Neural cell (in vitro differentiated cells): ENCODE results near the gene SERPINA9. TPM values are rescaled to one million over a fixed set of nuclear protein-coding genes. Genes with fewer than 3 reads are reported as not detected.
"Not testable (repeated sequence)": the region's sequence is repeated elsewhere in the genome, so short reads cannot be mapped to it uniquely, and the experiment has no call there.

Source experiments
- H2AFZ ChIP-seq: fragments of 200-600, 300-800 bp; sonication (generic), shearing (Covaris generic); 2 replicates; pipeline ENCODE4 v1.6.0; 2014; ENCODE audit warnings: low read depth, mild to moderate bottlenecking, antibody characterized with exemption, low read length, moderate library complexity
- H3F3A ChIP-seq: fragments of 200-600 bp; shearing (Covaris generic); 2 replicates; pipeline ENCODE4 v1.6.1; 2016; ENCODE audit warnings: mild to moderate bottlenecking, moderate library complexity, mixed read lengths, antibody characterized with exemption, low read length; ENCODE audit not compliant: insufficient read depth, poor library complexity, severe bottlenecking
- H3K27ac ChIP-seq: fragments of 200-600, 300-800 bp; sonication (generic), shearing (Covaris generic); 2 replicates; pipeline ENCODE4 v1.5.1; 2014; ENCODE audit warnings: mild to moderate bottlenecking, low read length, moderate library complexity
- H3K27me3 ChIP-seq: fragments of 300-800, 200-600 bp; sonication (generic), shearing (Covaris generic); 2 replicates; pipeline ENCODE4 v1.6.0; 2014; ENCODE audit warnings: mild to moderate bottlenecking, low read depth, low read length, moderate library complexity; ENCODE audit not compliant: insufficient read depth
- H3K36me3 ChIP-seq: fragments of 300-800, 200-600 bp; sonication (generic), shearing (Covaris generic); 2 replicates; pipeline ENCODE4 v1.5.1; 2014; ENCODE audit warnings: mild to moderate bottlenecking, antibody characterized with exemption, low read length, moderate library complexity; ENCODE audit not compliant: insufficient read depth
- H3K4me2 ChIP-seq: fragments of 300-800, 200-600 bp; sonication (generic), shearing (Covaris generic); 2 replicates; pipeline ENCODE4 v1.6.0; 2014; ENCODE audit warnings: mild to moderate bottlenecking, low read length
- H3K4me3 ChIP-seq: fragments of 300-800, 200-600 bp; sonication (generic), shearing (Covaris generic); 2 replicates; pipeline ENCODE4 v1.5.1; 2014; ENCODE audit warnings: mild to moderate bottlenecking, low read length, moderate library complexity
- H3K79me2 ChIP-seq: fragments of 200-600 bp; shearing (Covaris generic); replicated peaks from 2 replicates; pipeline ENCODE4 v1.6.0; 2014; ENCODE audit warnings: mild to moderate bottlenecking, low read length, moderate library complexity; ENCODE audit not compliant: insufficient read depth
- H3K9ac ChIP-seq: fragments of 300-800, 200-600 bp; sonication (generic), shearing (Covaris generic); 2 replicates; pipeline ENCODE4 v1.6.1; 2016; ENCODE audit warnings: mild to moderate bottlenecking, low read length, mixed read lengths
- H3K9me2 ChIP-seq: fragments of 200-600 bp; shearing (Covaris generic); 2 replicates; pipeline ENCODE4 v1.6.1; 2016; ENCODE audit warnings: mild to moderate bottlenecking, low read length, mixed read lengths; ENCODE audit not compliant: insufficient read depth
- H3K9me3 ChIP-seq: fragments of 200-600, 300-800 bp; sonication (generic), shearing (Covaris generic); 2 replicates; pipeline ENCODE4 v1.6.1; 2016; ENCODE audit warnings: mild to moderate bottlenecking, mixed run types, low read length, moderate library complexity, mixed read lengths
- H4K20me1 ChIP-seq: fragments of 200-600 bp; shearing (Covaris generic); 2 replicates; pipeline ENCODE4 v1.6.1; 2016; ENCODE audit warnings: mild to moderate bottlenecking, mixed run types; ENCODE audit not compliant: insufficient read depth
- EP300 ChIP-seq: fragments of 450-650 bp; conservative IDR thresholded peaks from 2 replicates; pipeline ENCODE4 v1.6.1; 2014; ENCODE audit warnings: antibody characterized with exemption, mild to moderate bottlenecking, moderate library complexity; ENCODE audit not compliant: poor library complexity, severe bottlenecking
- EZH2 ChIP-seq: fragments of 200-600, 300-800 bp; shearing (Covaris generic), sonication (generic); IDR thresholded peaks from 2 replicates; pipeline ENCODE4 v1.6.1; 2014; ENCODE audit warnings: antibody characterized with exemption, low read length, borderline replicate concordance, mild to moderate bottlenecking; ENCODE audit not compliant: insufficient read depth, poor library complexity, severe bottlenecking
- MXI1 ChIP-seq: fragments of 450-650 bp; conservative IDR thresholded peaks from 2 replicates; pipeline ENCODE4 v1.6.1; 2014; ENCODE audit warnings: antibody characterized with exemption, mild to moderate bottlenecking; ENCODE audit not compliant: poor library complexity, severe bottlenecking
- POLR2AphosphoS5 ChIP-seq: IDR thresholded peaks from 2 replicates; pipeline ENCODE4 v1.6.1; 2012
- RAD21 ChIP-seq: fragments of 450-650 bp; conservative IDR thresholded peaks from 2 replicates; pipeline ENCODE4 v1.6.1; 2014; ENCODE audit warnings: antibody characterized with exemption, mild to moderate bottlenecking, moderate library complexity
- SMC3 ChIP-seq: fragments of 450-650 bp; conservative IDR thresholded peaks from 2 replicates; pipeline ENCODE4 v1.6.1; 2014; ENCODE audit warnings: antibody characterized with exemption, mild to moderate bottlenecking, moderate library complexity; ENCODE audit not compliant: poor library complexity
- TAF1 ChIP-seq: IDR thresholded peaks from 2 replicates; pipeline ENCODE4 v1.6.1; 2012; ENCODE audit warnings: low read depth
- polyA plus RNA-seq: library from polyadenylated mRNA; depleted of rRNA; stranded (reverse); fragments of >200 nt; gene quantifications from 2 replicates; pipeline ENCODE4 v1.2.3, GENCODE V29; 2014
- TF ChIP-seq, protein P1 (sequence below): fragments of 450-650 bp; IDR thresholded peaks from 2 replicates; pipeline ENCODE4 v1.5.1; 2014; ENCODE audit warnings: antibody characterized with exemption, mild to moderate bottlenecking, moderate library complexity; ENCODE audit not compliant: poor library complexity, severe bottlenecking
- TF ChIP-seq, protein P2 (sequence below): IDR thresholded peaks from 2 replicates; pipeline ENCODE4 v1.6.1; 2012; ENCODE audit warnings: borderline replicate concordance

SERPINA9 gene
- polyA plus RNA-seq, 1 donor from 2014 or later: not detected

DNA sequence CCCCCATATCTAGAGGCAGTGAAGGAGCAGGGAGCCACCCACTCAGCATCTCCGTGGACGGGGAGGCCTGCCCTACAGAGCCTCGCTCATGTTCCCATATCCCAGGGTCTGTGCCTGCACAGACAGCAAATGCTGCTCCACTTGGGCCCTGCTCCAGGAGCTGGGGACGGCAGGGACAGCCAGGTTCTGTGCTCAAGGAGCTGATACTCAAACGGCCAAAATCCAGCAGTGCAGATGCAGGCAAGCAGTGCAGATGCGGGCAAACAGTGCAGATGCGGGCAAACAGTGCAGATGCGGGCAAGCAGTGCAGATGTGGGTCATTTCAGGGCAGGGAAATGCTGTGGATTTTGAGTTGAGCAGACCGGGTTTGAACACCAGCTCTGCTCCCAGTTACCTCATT lies 39.4 kb upstream of the SERPINA9 start:
- Histone ChIP-seq H3K27ac (no peak overlapping the region), H3K9me3 (no peaks in the 10 kb centered on the region), H3K4me3 (no peak overlapping the region), H3K36me3 (no peaks in the 10 kb centered on the region), H3K9me2 (no peaks in the 10 kb centered on the region), H3F3A (no peaks in the 10 kb centered on the region), H4K20me1 (no peaks in the 10 kb centered on the region), H2AFZ (no peak overlapping the region), H3K4me2 (no peak overlapping the region), H3K27me3 (no peaks in the 10 kb centered on the region), H3K79me2 (no peaks in the 10 kb centered on the region), H3K9ac (no peak overlapping the region)
- TF ChIP-seq, protein P1, sequence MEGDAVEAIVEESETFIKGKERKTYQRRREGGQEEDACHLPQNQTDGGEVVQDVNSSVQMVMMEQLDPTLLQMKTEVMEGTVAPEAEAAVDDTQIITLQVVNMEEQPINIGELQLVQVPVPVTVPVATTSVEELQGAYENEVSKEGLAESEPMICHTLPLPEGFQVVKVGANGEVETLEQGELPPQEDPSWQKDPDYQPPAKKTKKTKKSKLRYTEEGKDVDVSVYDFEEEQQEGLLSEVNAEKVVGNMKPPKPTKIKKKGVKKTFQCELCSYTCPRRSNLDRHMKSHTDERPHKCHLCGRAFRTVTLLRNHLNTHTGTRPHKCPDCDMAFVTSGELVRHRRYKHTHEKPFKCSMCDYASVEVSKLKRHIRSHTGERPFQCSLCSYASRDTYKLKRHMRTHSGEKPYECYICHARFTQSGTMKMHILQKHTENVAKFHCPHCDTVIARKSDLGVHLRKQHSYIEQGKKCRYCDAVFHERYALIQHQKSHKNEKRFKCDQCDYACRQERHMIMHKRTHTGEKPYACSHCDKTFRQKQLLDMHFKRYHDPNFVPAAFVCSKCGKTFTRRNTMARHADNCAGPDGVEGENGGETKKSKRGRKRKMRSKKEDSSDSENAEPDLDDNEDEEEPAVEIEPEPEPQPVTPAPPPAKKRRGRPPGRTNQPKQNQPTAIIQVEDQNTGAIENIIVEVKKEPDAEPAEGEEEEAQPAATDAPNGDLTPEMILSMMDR: no peak
- TF ChIP-seq TAF1 (no peak), POLR2AphosphoS5 (no peak), EP300 (no peak), SMC3 (no peak)

DNA sequence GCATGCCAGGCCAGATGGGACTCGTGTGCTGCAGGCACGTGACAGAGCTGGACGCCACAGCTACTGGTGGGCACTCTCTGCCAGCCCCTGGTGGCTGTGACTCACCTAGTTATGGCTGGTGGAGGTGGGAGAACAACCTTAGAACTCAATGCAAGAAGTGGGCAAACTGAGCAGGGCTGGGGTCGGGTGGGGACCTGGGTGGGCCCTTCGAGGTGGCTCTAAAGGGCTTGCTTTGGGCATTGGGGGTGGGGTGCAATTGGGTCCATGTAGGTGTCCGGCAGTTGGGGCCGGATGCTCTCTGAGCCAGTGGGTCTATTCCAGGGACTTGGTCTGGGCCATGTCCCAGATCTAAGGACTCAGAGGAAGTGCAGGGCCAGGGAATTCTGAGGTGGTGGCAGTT lies 38.4 kb upstream of the SERPINA9 start:
- TF ChIP-seq, protein P1: no peak
- TF ChIP-seq EP300 (no peak), EZH2 (no peak), SMC3 (no peak), MXI1 (no peak), RAD21 (no peak), POLR2AphosphoS5 (no peak), TAF1 (no peak)
- TF ChIP-seq, protein P2, sequence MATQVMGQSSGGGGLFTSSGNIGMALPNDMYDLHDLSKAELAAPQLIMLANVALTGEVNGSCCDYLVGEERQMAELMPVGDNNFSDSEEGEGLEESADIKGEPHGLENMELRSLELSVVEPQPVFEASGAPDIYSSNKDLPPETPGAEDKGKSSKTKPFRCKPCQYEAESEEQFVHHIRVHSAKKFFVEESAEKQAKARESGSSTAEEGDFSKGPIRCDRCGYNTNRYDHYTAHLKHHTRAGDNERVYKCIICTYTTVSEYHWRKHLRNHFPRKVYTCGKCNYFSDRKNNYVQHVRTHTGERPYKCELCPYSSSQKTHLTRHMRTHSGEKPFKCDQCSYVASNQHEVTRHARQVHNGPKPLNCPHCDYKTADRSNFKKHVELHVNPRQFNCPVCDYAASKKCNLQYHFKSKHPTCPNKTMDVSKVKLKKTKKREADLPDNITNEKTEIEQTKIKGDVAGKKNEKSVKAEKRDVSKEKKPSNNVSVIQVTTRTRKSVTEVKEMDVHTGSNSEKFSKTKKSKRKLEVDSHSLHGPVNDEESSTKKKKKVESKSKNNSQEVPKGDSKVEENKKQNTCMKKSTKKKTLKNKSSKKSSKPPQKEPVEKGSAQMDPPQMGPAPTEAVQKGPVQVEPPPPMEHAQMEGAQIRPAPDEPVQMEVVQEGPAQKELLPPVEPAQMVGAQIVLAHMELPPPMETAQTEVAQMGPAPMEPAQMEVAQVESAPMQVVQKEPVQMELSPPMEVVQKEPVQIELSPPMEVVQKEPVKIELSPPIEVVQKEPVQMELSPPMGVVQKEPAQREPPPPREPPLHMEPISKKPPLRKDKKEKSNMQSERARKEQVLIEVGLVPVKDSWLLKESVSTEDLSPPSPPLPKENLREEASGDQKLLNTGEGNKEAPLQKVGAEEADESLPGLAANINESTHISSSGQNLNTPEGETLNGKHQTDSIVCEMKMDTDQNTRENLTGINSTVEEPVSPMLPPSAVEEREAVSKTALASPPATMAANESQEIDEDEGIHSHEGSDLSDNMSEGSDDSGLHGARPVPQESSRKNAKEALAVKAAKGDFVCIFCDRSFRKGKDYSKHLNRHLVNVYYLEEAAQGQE: no peak
- Histone ChIP-seq H3K4me2 (no peak overlapping the region), H3K9me3 (no peaks in the 10 kb centered on the region), H3K27ac (no peak overlapping the region), H3F3A (no peaks in the 10 kb centered on the region), H3K36me3 (no peaks in the 10 kb centered on the region), H3K9me2 (no peaks in the 10 kb centered on the region), H4K20me1 (no peaks in the 10 kb centered on the region), H3K4me3 (no peak overlapping the region), H2AFZ (no peak overlapping the region), H3K9ac (no peak overlapping the region), H3K27me3 (no peaks in the 10 kb centered on the region), H3K79me2 (no peaks in the 10 kb centered on the region)

DNA sequence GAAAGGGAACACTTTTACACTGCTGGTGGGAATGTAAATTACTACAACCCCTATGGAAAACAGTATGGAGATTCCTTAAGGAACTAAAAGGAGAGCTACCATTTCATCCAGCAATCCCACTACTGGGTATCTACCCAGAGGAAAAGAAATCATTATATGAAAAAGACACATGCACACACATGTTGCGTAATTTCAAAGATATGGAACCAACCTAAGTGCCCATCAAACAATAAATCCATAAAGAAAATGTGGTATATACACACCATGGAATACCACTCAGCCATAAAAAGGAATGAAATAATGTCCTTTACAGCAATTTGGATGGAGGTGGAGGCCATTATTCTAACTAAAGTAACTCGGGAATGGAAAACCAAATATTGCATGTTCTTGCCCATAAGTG lies 34.5 kb upstream of the SERPINA9 start:
- H3K36me3 ChIP-seq, H3K79me2 ChIP-seq, H3K9me2 ChIP-seq: not testable (repeated sequence)

More for the DNA sequence above, 34.5 kb upstream of the SERPINA9 start:
- H3K27me3 ChIP-seq, H4K20me1 ChIP-seq, H2AFZ ChIP-seq, H3K4me3 ChIP-seq, H3F3A ChIP-seq, H3K9me3 ChIP-seq, H3K27ac ChIP-seq, H3K9ac ChIP-seq, H3K4me2 ChIP-seq: not testable (repeated sequence)
